ENCODE results near the gene PRKAG2. TPM values are rescaled to one million over a fixed set of nuclear protein-coding genes. Genes with fewer than 3 reads are reported as not detected.

The PRKAG2 gene
- total RNA-seq, 4 donors from 2014 or later = 19.5 to 30.8 (median 27.6) TPM

GRCh38 chr7:151728286-151728660 lies 148.6 kb downstream of the PRKAG2 start:
- no peak for DNase-seq
- WGBS, 2 donors = 92 to 94% methylated on average over 8 of the region's 8 CpGs
- intact Hi-C loops (cut with DNase I) = no loop called here
- Histone ChIP-seq H3K9me3 (no peaks in the 10 kb centered on the region), H3K4me3 (replicated peaks in 1 of 3) (no peak overlapping the region), H3K27me3 (no peaks in the 10 kb centered on the region), H3K4me1 (peaks cover 0 to 10% of the 10 kb centered on the region in 2 donors), H3K36me3 (no peaks in the 10 kb centered on the region), H3K27ac (no peak overlapping the region)
- no peak for TF ChIP-seq POLR2A (IDR thresholded peaks at IDR 0.05)
- TF ChIP-seq, protein P1, sequence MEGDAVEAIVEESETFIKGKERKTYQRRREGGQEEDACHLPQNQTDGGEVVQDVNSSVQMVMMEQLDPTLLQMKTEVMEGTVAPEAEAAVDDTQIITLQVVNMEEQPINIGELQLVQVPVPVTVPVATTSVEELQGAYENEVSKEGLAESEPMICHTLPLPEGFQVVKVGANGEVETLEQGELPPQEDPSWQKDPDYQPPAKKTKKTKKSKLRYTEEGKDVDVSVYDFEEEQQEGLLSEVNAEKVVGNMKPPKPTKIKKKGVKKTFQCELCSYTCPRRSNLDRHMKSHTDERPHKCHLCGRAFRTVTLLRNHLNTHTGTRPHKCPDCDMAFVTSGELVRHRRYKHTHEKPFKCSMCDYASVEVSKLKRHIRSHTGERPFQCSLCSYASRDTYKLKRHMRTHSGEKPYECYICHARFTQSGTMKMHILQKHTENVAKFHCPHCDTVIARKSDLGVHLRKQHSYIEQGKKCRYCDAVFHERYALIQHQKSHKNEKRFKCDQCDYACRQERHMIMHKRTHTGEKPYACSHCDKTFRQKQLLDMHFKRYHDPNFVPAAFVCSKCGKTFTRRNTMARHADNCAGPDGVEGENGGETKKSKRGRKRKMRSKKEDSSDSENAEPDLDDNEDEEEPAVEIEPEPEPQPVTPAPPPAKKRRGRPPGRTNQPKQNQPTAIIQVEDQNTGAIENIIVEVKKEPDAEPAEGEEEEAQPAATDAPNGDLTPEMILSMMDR (IDR thresholded peaks at IDR 0.05) = no peak

DNA sequence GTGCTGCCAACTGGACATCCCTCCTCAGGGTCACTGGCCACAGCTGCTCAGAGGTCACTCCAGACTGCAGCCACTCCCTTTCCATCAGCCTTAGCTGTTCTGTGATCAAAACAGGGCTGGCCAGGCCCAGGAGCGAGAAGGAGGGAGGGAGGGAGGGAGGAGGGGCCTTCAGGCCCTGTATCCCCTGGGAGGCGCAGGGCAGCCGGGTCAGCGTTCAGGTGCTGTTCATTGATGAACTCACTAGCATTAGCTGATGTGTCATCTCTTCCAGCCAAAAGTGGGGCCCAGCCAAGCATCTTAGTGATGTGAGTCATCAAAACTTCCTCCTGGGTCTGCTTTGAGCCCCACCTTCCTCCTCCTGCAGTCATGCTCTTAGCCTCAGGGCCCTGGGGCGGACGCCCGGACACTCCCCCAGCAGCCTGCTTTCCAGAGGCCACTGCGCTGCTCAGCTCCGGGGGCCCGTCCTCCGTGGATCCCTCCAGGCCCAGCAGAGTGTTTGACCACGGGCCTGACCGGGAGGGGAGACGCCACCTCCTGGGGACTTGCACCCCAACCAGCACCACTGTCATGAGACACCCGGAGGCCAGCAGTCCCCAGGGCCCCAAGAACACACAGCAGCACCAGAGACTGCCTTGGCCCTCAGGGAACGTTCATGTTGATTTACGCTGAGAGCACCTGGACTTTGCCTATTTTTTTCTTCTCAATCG lies 149.2 kb downstream of the PRKAG2 start:
- WGBS, 2 donors = 62 to 72% methylated on average over 16 of the region's 18 CpGs
- TF ChIP-seq, protein P1 (IDR thresholded peaks at IDR 0.05) = no peak
- TF ChIP-seq POLR2A (IDR thresholded peaks at IDR 0.05) = no peak
- Histone ChIP-seq H3K4me1 (peaks cover 0 to 10% of the 10 kb centered on the region in 2 donors), H3K9me3 (no peaks in the 10 kb centered on the region), H3K27me3 (no peaks in the 10 kb centered on the region), H3K27ac (peak overlapping the region in 1 of 3 donors; percentile 17), H3K4me3 (replicated peaks in 1 of 3) (no peak overlapping the region), H3K36me3 (no peaks in the 10 kb centered on the region)
- intact Hi-C loops (cut with DNase I) = no loop called here
- DNase-seq = peak in 1 of 2 donors; percentile 25

GRCh38 chr7:151726652-151727578 lies 150.0 kb downstream of the PRKAG2 start:
- Histone ChIP-seq H3K36me3 (no peaks in the 10 kb centered on the region), H3K27ac (no peak overlapping the region), H3K27me3 (no peaks in the 10 kb centered on the region), H3K9me3 (no peaks in the 10 kb centered on the region), H3K4me1 (peaks cover 0 to 10% of the 10 kb centered on the region in 2 donors), H3K4me3 (replicated peaks in 1 of 3) (no peak overlapping the region)
- no peak for DNase-seq
- intact Hi-C loops (cut with DNase I) = no loop called here
- 81 to 88% methylated on average over 23 of the region's 23 CpGs for WGBS, 2 donors
- TF ChIP-seq POLR2A (IDR thresholded peaks at IDR 0.05) = no peak
- TF ChIP-seq, protein P1 (IDR thresholded peaks at IDR 0.05) = no peak

DNA sequence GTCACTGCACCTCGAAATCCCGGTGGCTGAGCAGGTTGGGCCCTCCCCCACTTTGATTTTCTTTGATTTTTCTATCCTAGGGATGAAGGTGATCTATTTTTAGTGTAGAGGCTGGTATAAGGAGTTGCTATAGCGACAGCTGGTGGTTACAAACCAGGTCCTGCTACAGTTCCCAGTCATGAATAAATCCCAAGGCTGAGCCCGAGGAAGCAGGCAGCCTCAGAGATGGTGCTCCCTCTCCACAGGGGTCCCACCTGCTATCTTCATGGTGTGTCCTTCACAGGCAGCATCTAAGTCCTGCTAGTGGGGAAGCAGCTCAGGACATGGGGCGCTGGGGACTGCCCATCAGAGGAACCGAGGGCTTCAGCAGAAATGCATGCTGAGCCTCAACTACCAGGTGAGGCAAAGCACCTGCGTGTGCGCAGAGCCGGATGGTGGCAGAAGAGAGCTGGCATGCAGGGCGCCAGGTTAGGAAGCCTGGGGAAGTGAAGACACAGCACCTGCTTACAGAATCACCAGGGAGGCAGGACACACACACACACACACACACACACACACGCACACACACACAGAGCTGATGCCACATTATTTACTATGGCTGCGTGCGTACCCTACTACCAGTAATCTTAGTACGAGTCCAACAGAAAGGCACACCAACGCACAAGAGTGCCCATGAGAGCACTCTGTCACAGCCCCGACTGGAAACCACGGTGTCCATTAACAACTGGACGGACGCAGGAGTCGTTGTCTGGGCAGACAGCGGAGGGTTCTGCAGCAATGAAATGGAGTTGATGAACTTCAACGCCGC lies 150.9 kb downstream of the PRKAG2 start:
- intact Hi-C loops (cut with DNase I) = no loop called here
- no peaks in the 10 kb centered on the region for H3K27me3 ChIP-seq
- H3K4me1 ChIP-seq = peaks cover 0 to 16% of the 10 kb centered on the region in 2 donors
- no peaks in the 10 kb centered on the region for H3K36me3 ChIP-seq
- no peak overlapping the region for H3K4me3 ChIP-seq (replicated peaks in 1 of 3)
- TF ChIP-seq, protein P1 (IDR thresholded peaks at IDR 0.05) = no peak
- TF ChIP-seq POLR2A (IDR thresholded peaks at IDR 0.05) = no peak
- DNase-seq = no peak
- 81 to 83% methylated on average over 23 of the region's 23 CpGs for WGBS, 2 donors
- H3K9me3 ChIP-seq = no peaks in the 10 kb centered on the region
- H3K27ac ChIP-seq = no peak overlapping the region

Measured in thyroid gland (tissue), 4 donors.